DND-41 (cell line): Measurements from ENCODE around the gene STEAP3.

ENCODE experiments used
- ATAC-seq: fragments of 200-7000 bp; cut with Tn5 transposase; 3 replicates; pipeline ENCODE4 v1.9.1; 2021; ENCODE audit warnings: low read depth; ENCODE audit not compliant: insufficient read depth
- DNase-seq: peaks from one replicate; pipeline ENCODE4 v3.0.0-alpha.2; 2020
- H2AFZ ChIP-seq: 2 replicates; pipeline ENCODE4 v1.6.0; 2012; ENCODE audit warnings: low read depth, low read length
- H3K27ac ChIP-seq: 2 replicates; pipeline ENCODE4 v1.5.1; 2012; ENCODE audit warnings: low read length, inconsistent platforms
- H3K27me3 ChIP-seq: fragments of 200-600 bp; sonication (generic); 2 replicates; pipeline ENCODE4 v1.6.0; 2012; ENCODE audit warnings: low read length, mild to moderate bottlenecking, inconsistent platforms; ENCODE audit not compliant: insufficient read depth, poor library complexity
- H3K36me3 ChIP-seq: 2 replicates; pipeline ENCODE4 v1.5.1; 2012; ENCODE audit warnings: low read length, inconsistent platforms; ENCODE audit not compliant: insufficient read depth
- H3K4me1 ChIP-seq: 2 replicates; pipeline ENCODE4 v1.5.1; 2012; ENCODE audit warnings: mild to moderate bottlenecking, low read length; ENCODE audit not compliant: insufficient read depth
- H3K4me2 ChIP-seq: 2 replicates; pipeline ENCODE4 v1.6.0; 2012; ENCODE audit warnings: mild to moderate bottlenecking, moderate library complexity, low read length, inconsistent platforms; ENCODE audit not compliant: insufficient read depth
- H3K4me3 ChIP-seq, 2 experiments: fragments of 200-600 bp in 1 of 2; shearing (Covaris generic) in 1 of 2; 2 replicates each; pipeline ENCODE4 v1.5.1; 2012 to 2016; ENCODE audit warnings: inconsistent platforms in 2 of 2, low read length in 2 of 2, mild to moderate bottlenecking in 2 of 2, low read depth in 1 of 2, moderate library complexity in 1 of 2
- H3K79me2 ChIP-seq: 2 replicates; pipeline ENCODE4 v1.6.0; 2012; ENCODE audit warnings: low read length, inconsistent platforms; ENCODE audit not compliant: insufficient read depth
- H3K9ac ChIP-seq: 2 replicates; pipeline ENCODE4 v1.6.0; 2012; ENCODE audit warnings: low read depth, mild to moderate bottlenecking, inconsistent platforms, low read length, moderate library complexity
- H3K9me3 ChIP-seq: 2 replicates; pipeline ENCODE4 v1.5.1; 2012; ENCODE audit warnings: low read length, moderate library complexity, mild to moderate bottlenecking, inconsistent platforms; ENCODE audit not compliant: insufficient read depth, severe bottlenecking
- H4K20me1 ChIP-seq: 2 replicates; pipeline ENCODE4 v1.6.0; 2012; ENCODE audit warnings: low read length; ENCODE audit not compliant: insufficient read depth
- CTCF ChIP-seq: IDR thresholded peaks from 2 replicates; pipeline ENCODE4 v1.5.1; 2012; ENCODE audit warnings: borderline replicate concordance, low read length, moderate library complexity, mild to moderate bottlenecking; ENCODE audit not compliant: poor library complexity, severe bottlenecking; ENCODE audit errors: extremely low read depth
- EZH2 ChIP-seq: IDR thresholded peaks from 3 replicates; pipeline ENCODE4 v1.6.1; 2012; ENCODE audit warnings: borderline replicate concordance, low read depth, mild to moderate bottlenecking, moderate library complexity, low read length, inconsistent platforms; ENCODE audit not compliant: severe bottlenecking

Gene STEAP3

GRCh38 chr2:119252186-119253113, 28.8 kb downstream of the STEAP3 start:
- Histone ChIP-seq H3K36me3 (no peaks in the 10 kb centered on the region), H3K9me3 (no peaks in the 10 kb centered on the region), H3K27ac (no peak overlapping the region), H3K9ac (no peak overlapping the region), H3K4me2 (no peak overlapping the region), H2AFZ (no peak overlapping the region), H3K4me1 (no peaks in the 10 kb centered on the region), H4K20me1 (no peaks in the 10 kb centered on the region), H3K4me3 (no peak overlapping the region), H3K27me3 (no peaks in the 10 kb centered on the region), H3K79me2 (no peaks in the 10 kb centered on the region)
- ATAC-seq, result no peak
- DNase-seq, result no peak
- TF ChIP-seq CTCF (no peak), EZH2 (no peak)

GRCh38 chr2:119253114-119253702, 29.6 kb downstream of the STEAP3 start:
- Histone ChIP-seq H3K9ac (no peak overlapping the region), H3K9me3 (no peaks in the 10 kb centered on the region), H3K27ac (no peak overlapping the region), H3K27me3 (no peaks in the 10 kb centered on the region), H3K4me2 (no peak overlapping the region), H3K4me1 (no peaks in the 10 kb centered on the region), H3K4me3 (no peak overlapping the region), H4K20me1 (no peaks in the 10 kb centered on the region), H3K36me3 (no peaks in the 10 kb centered on the region), H2AFZ (no peak overlapping the region), H3K79me2 (no peaks in the 10 kb centered on the region)
- no peak for TF ChIP-seq EZH2
- no peak for TF ChIP-seq CTCF
- ATAC-seq, result no peak
- no peak for DNase-seq

- Histone ChIP-seq H3K79me2 (no peaks in the 10 kb centered on the region), H3K27me3 (no peaks in the 10 kb centered on the region), H3K4me2 (no peak overlapping the region), H3K9me3 (no peaks in the 10 kb centered on the region), H3K27ac (no peak overlapping the region), H3K4me1 (no peaks in the 10 kb centered on the region), H3K4me3 (no peak overlapping the region), H4K20me1 (no peaks in the 10 kb centered on the region), H3K9ac (no peak overlapping the region), H3K36me3 (no peaks in the 10 kb centered on the region), H2AFZ (no peak overlapping the region)
- no peak for ATAC-seq
- DNase-seq, result no peak
- TF ChIP-seq EZH2, result no peak
- TF ChIP-seq CTCF, result no peak
These were observed 30.3 kb downstream of the STEAP3 start for GRCh38 chr2:119253760-119254600.
